Activated CD4-positive, alpha-beta T cell treated with anti-CD3 and anti-CD28 coated beads, Interleukin-2, amount 10 ng/mL, durations not matched to agents 7 days and 5 days (primary cell): ENCODE measurements around the gene AHCYL2. TPM values are rescaled to one million over a fixed set of nuclear protein-coding genes. Genes with fewer than 3 reads are reported as not detected.
A peak's percentile ranks its signal among the peaks of the same experiment; 100 is the strongest.
"Not testable (repeated sequence)": the region's sequence is repeated elsewhere in the genome, so short reads cannot be mapped to it uniquely, and the experiment has no call there.

Source experiments
- CTCF ChIA-PET: fragments of 350-600 bp; sonication (Branson Sonifier 250); formaldehyde crosslinking; loops from one replicate; lab custom pipeline; 2021; ENCODE audit warnings: antibody characterized with exemption; lab: Charles Lee
- POLR2A ChIA-PET: fragments of 350-600 bp; sonication (Branson Sonifier 250); formaldehyde crosslinking; loops from one replicate; lab custom pipeline; 2021; ENCODE audit warnings: antibody characterized with exemption; lab: Charles Lee
- DNase-seq: peaks from one replicate; pipeline ENCODE4 v3.0.0-alpha.2; 2020
- H3K27ac Mint-ChIP-seq: one replicate; pipeline ENCODE4 v1.8.0; 2021; ENCODE audit warnings: mild to moderate bottlenecking, moderate library complexity, mixed read lengths
- H3K27me3 Mint-ChIP-seq: one replicate; pipeline ENCODE4 v1.8.0; 2021; ENCODE audit warnings: mixed read lengths
- H3K36me3 Mint-ChIP-seq: one replicate; pipeline ENCODE4 v1.8.0; 2021; ENCODE audit warnings: low read depth, mixed read lengths
- H3K4me1 Mint-ChIP-seq: one replicate; pipeline ENCODE4 v1.8.0; 2021; ENCODE audit warnings: mixed read lengths
- H3K4me3 Mint-ChIP-seq: one replicate; pipeline ENCODE4 v1.8.0; 2021; ENCODE audit warnings: mild to moderate bottlenecking, moderate library complexity, mixed read lengths
- H3K9me3 Mint-ChIP-seq: one replicate; pipeline ENCODE4 v1.8.0; 2021; ENCODE audit warnings: mixed read lengths
- total RNA-seq, 2 experiments: library from RNA; stranded (reverse); gene quantifications; one replicate each; pipeline ENCODE4 v1.2.3, GENCODE V29; 2021

AHCYL2 gene
- total RNA-seq, 2 experiments from 2014 or later: 9.7 to 11.4 TPM

DNA sequence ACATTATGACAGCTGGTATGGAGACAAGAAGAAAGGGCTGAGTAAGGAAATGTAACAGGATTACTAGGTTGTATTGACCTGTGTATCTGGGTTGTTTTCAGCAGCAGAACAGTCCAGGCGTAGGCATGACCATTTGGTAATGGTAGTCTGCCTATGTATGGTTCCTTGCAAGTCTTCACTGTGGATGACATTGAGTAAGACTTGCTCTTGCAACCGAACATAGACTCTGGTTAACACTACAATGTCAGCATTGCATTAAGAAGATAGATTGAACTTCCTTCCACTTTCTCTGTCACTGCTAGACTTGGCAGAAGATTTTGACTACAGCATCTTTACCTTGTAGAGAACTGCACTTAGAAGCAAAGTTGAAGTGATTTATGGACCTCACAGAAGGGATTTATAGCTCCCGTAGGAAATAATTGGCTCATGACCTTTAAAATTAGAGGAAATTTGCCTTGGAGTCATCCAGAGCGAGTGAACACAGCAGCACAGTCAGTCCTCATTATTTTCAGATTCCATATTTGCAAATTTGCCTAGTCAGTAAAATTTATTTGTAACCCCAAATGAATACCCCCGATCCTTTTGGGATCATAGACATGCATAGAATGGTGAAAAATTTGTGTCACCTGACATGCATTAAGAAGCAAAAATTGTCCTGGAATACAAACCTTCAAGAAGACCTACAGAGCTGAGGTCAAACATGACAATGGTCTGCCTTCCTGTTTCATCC lies 129.8 kb downstream of the AHCYL2 start:
- H3K36me3 Mint-ChIP-seq: no peaks in the 10 kb centered on the region
- H3K27ac Mint-ChIP-seq: no peak overlapping the region
- no peak for DNase-seq
- POLR2A ChIA-PET: no interaction called here
- H3K4me3 Mint-ChIP-seq: no peak overlapping the region
- H3K9me3 Mint-ChIP-seq: no peaks in the 10 kb centered on the region
- peaks cover 5% of the 10 kb centered on the region for H3K4me1 Mint-ChIP-seq
- no peaks in the 10 kb centered on the region for H3K27me3 Mint-ChIP-seq
- CTCF ChIA-PET: interaction anchor here (0.7 to 1.3 kb wide), 2 partner anchors 13 to 19 kb away, joined by 3 to 4 read pairs; no protein-coding TSS in a partner anchor

DNA sequence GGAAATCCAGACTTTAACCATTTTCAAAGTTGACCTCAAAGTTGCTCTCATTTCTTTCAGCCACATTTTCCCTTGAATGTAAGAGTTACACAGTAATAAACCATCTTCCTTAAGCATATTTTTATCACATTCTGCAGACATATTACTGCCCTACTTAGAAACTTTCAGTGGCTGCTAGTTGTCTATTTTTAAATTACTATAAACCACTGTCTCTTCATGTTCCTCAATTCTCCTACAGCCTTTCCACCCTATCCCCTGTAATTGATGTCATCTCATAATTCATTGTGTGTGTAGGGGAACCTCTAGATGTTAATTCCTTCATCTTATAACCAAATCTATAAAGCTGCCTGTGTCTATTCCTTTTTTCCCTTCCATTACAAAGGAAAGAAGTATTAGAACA lies 131.3 kb downstream of the AHCYL2 start:
- peaks cover 5% of the 10 kb centered on the region for H3K4me1 Mint-ChIP-seq
- H3K27me3 Mint-ChIP-seq: no peaks in the 10 kb centered on the region
- no peaks in the 10 kb centered on the region for H3K36me3 Mint-ChIP-seq
- CTCF ChIA-PET: no interaction called here
- no peak overlapping the region for H3K27ac Mint-ChIP-seq
- DNase-seq: no peak
- POLR2A ChIA-PET: interaction anchor here (0.7 kb wide), 1 partner anchor 21 kb away, joined by 3 read pairs; no protein-coding TSS in a partner anchor
- no peaks in the 10 kb centered on the region for H3K9me3 Mint-ChIP-seq
- no peak overlapping the region for H3K4me3 Mint-ChIP-seq

DNA sequence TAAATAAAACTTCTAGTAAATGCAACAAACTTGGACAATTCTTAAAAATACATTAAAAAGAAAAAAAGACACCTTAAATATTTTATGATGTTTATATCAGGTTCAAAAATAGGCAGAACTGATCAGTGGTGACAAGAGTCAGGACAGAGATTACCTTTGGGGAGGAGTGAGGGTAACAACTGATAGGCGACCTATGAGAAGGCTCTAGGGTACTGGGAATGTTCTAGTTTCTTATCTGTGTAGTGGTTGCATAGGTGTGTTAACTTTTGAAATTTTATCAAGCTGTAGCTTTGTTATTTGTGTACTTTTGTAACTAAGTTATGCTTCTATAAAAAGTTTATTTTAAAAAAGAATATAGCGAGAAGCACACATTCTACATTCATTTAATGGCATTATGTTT lies 134.3 kb downstream of the AHCYL2 start:
- H3K9me3 Mint-ChIP-seq: no peaks in the 10 kb centered on the region
- H3K4me1 Mint-ChIP-seq: peaks cover 4% of the 10 kb centered on the region
- H3K27me3 Mint-ChIP-seq: no peaks in the 10 kb centered on the region
- no peaks in the 10 kb centered on the region for H3K36me3 Mint-ChIP-seq
- H3K27ac Mint-ChIP-seq: no peak overlapping the region
- CTCF ChIA-PET: interaction anchor here (0.9 to 1.7 kb wide), 4 partner anchors 9 to 112 kb away, joined by 3 to 6 read pairs (median 4); no protein-coding TSS in a partner anchor
- no peak overlapping the region for H3K4me3 Mint-ChIP-seq
- POLR2A ChIA-PET: no interaction called here
- DNase-seq: no peak

DNA sequence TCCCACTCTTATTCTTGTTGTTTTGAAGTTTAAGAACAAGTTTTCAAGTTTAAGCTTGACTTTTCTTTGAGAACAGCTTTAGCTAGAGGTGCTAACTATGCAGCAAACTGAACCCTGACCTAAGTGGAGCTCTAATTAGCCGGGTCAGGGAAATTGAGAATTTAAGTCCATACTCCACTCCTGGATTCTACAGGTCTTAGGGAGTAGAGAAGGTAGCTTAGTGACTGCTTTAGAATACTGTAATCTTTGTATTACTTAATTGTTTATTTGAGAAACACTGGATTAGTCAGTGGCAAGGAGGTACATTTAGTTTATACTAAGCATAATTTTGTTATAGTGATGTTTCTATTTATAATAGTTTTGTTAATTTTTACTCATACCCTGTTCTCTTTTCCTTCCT lies 134.8 kb downstream of the AHCYL2 start:
- no peaks in the 10 kb centered on the region for H3K36me3 Mint-ChIP-seq
- H3K4me1 Mint-ChIP-seq: peaks cover 4% of the 10 kb centered on the region
- H3K27me3 Mint-ChIP-seq: no peaks in the 10 kb centered on the region
- ChIA-PET CTCF (interaction anchor here (0.5 to 1.7 kb wide), 5 partner anchors 8 to 362 kb away, joined by 3 to 6 read pairs (median 5); no protein-coding TSS in a partner anchor), POLR2A (no interaction called here)
- no peak for DNase-seq
- H3K9me3 Mint-ChIP-seq: no peaks in the 10 kb centered on the region
- no peak overlapping the region for H3K27ac Mint-ChIP-seq
- H3K4me3 Mint-ChIP-seq: no peak overlapping the region

DNA sequence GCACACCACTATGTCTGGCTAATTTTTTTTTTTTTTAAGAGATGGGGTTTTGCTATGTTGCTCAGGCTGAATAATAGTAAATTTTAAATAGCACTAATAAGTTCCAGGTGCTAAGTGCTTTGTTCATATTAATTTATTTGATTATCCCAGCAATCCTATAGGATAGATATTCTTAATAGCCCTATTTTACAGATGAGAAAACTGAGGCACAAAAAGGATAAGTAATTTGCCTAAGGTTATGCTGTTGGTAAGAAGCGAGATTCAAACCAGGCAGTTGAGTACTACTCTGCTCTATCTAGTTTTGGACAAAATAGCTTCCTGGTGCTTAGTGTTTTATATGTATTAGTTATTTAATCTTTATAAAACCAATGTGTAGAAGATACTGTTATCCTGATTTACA lies 136.9 kb downstream of the AHCYL2 start:
- peaks cover 8% of the 10 kb centered on the region for H3K4me1 Mint-ChIP-seq
- ChIA-PET POLR2A (no interaction called here), CTCF (interaction anchor here (1.3 kb wide), 1 partner anchor 110 kb away, joined by 5 read pairs; no protein-coding TSS in a partner anchor)
- H3K36me3 Mint-ChIP-seq: no peaks in the 10 kb centered on the region
- DNase-seq: no peak
- H3K27ac Mint-ChIP-seq: no peak overlapping the region
- no peak overlapping the region for H3K4me3 Mint-ChIP-seq
- no peaks in the 10 kb centered on the region for H3K9me3 Mint-ChIP-seq
- no peaks in the 10 kb centered on the region for H3K27me3 Mint-ChIP-seq

DNA sequence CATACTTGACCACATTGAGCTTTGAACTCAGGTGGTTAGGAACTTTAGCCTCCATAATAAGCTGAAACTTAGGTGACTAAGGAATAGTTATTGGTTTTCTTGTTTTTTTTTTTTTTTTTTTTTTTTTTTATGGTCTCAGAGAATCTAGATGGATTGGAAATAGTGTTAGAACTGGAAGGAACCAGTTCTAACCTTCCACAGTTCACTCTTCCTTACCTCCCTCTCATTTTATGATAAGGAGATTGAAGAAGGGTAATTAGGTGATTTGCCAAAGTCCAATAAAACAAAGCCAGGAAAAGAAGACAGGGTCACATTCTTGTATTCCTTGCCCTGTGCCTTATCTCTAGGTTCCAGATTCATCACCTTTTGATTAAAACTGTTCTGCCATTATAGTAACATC lies 137.7 kb downstream of the AHCYL2 start:
- Mint-ChIP-seq H3K4me1 (peaks cover 13% of the 10 kb centered on the region), H3K27ac (no peak overlapping the region), H3K9me3 (no peaks in the 10 kb centered on the region), H3K4me3 (no peak overlapping the region), H3K36me3 (no peaks in the 10 kb centered on the region), H3K27me3 (no peaks in the 10 kb centered on the region)
- no peak for DNase-seq
- POLR2A ChIA-PET: no interaction called here
- CTCF ChIA-PET: interaction anchor here (1.3 kb wide), 1 partner anchor 109 kb away, joined by 5 read pairs; no protein-coding TSS in a partner anchor

DNA sequence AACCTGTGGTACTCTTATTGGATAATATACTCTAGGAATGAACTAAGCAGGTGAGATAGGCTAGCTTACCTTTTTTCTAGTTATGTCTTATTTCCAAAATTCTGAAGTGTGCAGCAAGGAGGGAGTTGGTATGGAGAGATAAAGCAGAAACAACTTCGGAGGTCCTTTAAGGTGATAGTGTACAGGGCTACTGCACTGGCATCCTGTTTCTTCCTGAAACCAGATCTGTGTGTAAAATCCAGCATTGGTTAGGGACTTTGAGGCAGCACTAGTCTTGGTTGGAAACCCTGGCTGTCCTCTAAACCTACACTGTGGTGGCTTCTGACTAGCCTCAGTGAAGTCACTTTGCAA lies 142.5 kb downstream of the AHCYL2 start:
- no peak for DNase-seq
- POLR2A ChIA-PET: interaction anchor here (0.6 to 1.5 kb wide), 4 partner anchors 9 to 245 kb away, joined by 3 to 8 read pairs (median 4); partner anchors contain the start of gene STRIP2
- peak overlapping the region; percentile 83 for H3K27ac Mint-ChIP-seq
- H3K36me3 Mint-ChIP-seq: no peaks in the 10 kb centered on the region
- peaks cover 35% of the 10 kb centered on the region for H3K4me1 Mint-ChIP-seq
- CTCF ChIA-PET: interaction anchor here (0.7 to 5.8 kb wide), 34 partner anchors 8 to 414 kb away, joined by 3 to 78 read pairs (median 5); partner anchors contain the start of genes AHCYL2 and STRIP2
- H3K4me3 Mint-ChIP-seq: no peak overlapping the region
- no peaks in the 10 kb centered on the region for H3K9me3 Mint-ChIP-seq
- no peaks in the 10 kb centered on the region for H3K27me3 Mint-ChIP-seq

DNA sequence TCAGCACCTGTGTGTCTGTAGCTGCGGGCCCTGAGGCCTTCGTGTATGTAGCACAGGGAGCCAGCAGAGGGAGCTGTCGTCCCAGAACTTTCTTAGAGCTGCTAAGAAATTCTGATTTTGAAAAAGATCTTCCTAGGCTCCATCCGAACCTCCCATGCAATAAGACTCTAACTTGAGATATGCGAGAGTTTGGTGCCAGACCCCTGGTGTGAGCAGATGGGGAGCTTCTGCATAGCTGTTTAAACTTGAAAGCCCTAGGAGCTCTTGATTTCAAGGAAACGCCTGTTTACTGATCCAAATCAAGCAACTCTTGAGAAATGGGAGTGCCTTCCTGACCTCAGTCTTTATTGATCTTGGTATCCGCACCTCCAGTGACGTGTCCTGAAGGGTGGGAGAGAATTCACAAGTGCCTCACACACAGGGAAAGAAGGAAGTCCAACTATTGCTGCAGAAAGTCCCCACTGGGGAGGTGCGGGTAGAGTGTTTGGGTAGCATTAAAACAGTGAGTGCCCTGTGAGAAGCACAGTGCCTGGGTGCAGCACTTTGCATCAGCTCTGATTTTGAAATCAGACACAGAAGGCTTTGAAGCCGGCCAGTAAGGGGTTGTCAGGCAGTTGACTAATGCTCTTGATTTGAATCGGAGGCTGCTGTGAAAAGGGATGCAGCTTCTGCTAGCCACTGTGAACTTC lies 143.0 kb downstream of the AHCYL2 start:
- Mint-ChIP-seq H3K36me3 (no peaks in the 10 kb centered on the region), H3K27ac (peak overlapping the region; percentile 83)

DNA sequence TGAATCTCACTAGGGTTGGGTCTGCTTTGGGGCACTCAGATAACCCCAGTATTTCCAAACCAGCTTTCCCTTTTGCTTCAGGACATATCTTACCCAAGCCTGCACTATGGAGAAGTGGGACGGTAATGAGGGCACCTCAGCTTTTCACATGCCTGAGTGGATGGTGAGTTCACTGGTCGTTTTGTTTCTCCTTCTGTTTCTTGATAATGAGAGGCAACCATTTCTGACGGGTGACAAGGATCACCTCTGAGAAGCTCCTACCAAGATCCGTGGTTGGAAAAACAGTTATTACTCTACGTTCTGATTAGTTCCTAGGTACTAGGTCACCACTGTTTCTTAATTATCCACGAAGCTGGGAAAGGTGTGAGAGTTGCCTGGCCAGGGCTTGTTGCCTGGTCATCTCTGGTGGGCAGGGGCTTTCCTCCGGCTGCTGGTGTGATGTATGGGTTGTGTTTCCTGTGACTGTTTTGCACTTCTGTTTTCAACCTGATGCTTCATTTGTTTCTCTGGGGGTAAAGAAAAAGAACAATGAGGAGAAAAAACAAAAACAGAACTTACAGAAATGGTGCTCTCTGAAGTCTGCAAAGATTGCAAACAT lies 143.7 kb downstream of the AHCYL2 start:
- Mint-ChIP-seq H3K36me3 (no peaks in the 10 kb centered on the region), H3K27me3 (no peaks in the 10 kb centered on the region), H3K4me1 (peaks cover 39% of the 10 kb centered on the region), H3K9me3 (no peaks in the 10 kb centered on the region), H3K4me3 (peak overlapping the region; percentile 62), H3K27ac (peak overlapping the region; percentile 83)
- no peak for DNase-seq
- CTCF ChIA-PET: interaction anchor here (0.7 to 5.8 kb wide), 31 partner anchors 9 to 462 kb away, joined by 3 to 78 read pairs (median 5); partner anchors contain the start of gene STRIP2
- POLR2A ChIA-PET: interaction anchor here (0.6 to 1.5 kb wide), 3 partner anchors 66 to 1689 kb away, joined by 3 to 8 read pairs (median 4); partner anchors contain the start of gene STRIP2

More for the DNA sequence above, 143.0 kb downstream of the AHCYL2 start:
- Mint-ChIP-seq H3K4me1 (peaks cover 37% of the 10 kb centered on the region), H3K27me3 (no peaks in the 10 kb centered on the region), H3K9me3 (no peaks in the 10 kb centered on the region), H3K4me3 (peak overlapping the region; percentile 62)
- DNase-seq: peak; percentile 82
- ChIA-PET POLR2A (interaction anchor here (0.6 to 1.5 kb wide), 5 partner anchors 9 to 1690 kb away, joined by 3 to 8 read pairs (median 4); partner anchors contain the start of gene STRIP2), CTCF (interaction anchor here (0.7 to 5.8 kb wide), 37 partner anchors 9 to 462 kb away, joined by 3 to 78 read pairs (median 5); partner anchors contain the start of gene STRIP2)

DNA sequence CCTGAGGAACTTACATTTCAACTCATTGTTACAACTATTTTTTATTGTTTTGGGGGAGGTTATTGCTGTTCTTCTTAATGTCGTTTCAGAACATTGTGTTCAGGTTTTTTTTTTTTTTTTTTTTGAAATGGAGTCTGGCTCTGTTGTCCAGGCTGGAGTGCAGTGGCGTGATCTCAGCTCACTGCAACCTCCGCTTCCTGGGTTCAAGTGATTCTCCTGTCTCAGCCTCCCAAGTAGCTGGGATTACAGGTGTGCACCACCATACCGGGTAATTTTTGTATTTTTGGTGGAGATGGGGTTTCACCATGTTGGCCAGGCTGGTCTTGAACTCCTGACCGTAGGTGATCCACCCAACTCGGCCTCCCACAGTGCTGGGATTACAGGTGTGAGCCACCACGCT lies 144.6 kb downstream of the AHCYL2 start:
- DNase-seq, H3K27me3 Mint-ChIP-seq, H3K36me3 Mint-ChIP-seq, H3K27ac Mint-ChIP-seq, H3K9me3 Mint-ChIP-seq, H3K4me3 Mint-ChIP-seq, POLR2A ChIA-PET: not testable (repeated sequence)
- CTCF ChIA-PET: interaction anchor here (1.2 to 5.8 kb wide), 4 partner anchors 9 to 103 kb away, joined by 3 to 78 read pairs (median 16); no protein-coding TSS in a partner anchor
- peaks cover 43% of the 10 kb centered on the region for H3K4me1 Mint-ChIP-seq

DNA sequence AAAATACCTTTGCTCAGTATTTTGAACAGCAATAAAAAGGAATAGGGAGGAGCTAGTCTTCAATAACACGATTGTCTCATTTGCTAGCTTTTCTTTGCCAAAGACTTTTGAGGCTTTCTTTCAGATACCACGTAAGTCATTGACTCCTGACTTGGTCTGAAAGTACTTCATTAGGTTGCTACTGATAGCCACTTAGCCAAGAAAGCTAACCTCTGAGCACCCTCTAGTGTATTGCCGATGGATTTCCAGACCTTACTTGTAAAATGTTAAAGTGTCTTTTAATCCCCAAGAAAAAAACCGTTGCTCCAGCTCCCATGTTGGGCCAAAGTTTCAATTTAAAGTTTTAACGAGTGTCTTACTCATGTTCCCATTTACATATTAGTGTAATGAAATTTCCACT lies 146.0 kb downstream of the AHCYL2 start:
- Mint-ChIP-seq H3K4me3 (no peak overlapping the region), H3K27ac (no peak overlapping the region), H3K36me3 (no peaks in the 10 kb centered on the region), H3K9me3 (no peaks in the 10 kb centered on the region), H3K27me3 (no peaks in the 10 kb centered on the region), H3K4me1 (peaks cover 45% of the 10 kb centered on the region)
- CTCF ChIA-PET: interaction anchor here (0.6 to 5.8 kb wide), 9 partner anchors 8 to 452 kb away, joined by 3 to 78 read pairs (median 3); no protein-coding TSS in a partner anchor
- no peak for DNase-seq
- POLR2A ChIA-PET: no interaction called here

DNA sequence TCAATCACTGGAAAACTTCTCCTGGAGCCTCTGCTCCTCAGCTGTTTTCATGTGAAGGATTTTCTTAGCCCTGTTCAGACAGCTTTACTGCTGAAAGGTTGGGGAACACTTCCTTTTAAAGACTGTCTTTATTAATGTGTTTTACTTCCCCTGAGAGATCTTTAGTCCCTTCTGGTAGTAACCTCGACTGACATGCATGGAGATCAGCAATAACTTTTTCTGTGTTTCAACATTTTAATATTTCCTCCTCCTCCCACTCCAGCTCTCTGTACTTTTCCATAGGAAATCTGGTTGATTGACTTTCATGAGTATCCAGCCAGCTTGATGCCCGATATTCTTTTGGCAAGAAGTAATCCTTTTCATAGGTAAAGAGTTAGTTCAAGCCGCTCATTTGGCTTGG lies 146.7 kb downstream of the AHCYL2 start:
- ChIA-PET CTCF (interaction anchor here (1.2 to 5.8 kb wide), 4 partner anchors 7 to 102 kb away, joined by 3 to 78 read pairs (median 4); no protein-coding TSS in a partner anchor), POLR2A (no interaction called here)
- no peak overlapping the region for H3K4me3 Mint-ChIP-seq
- no peaks in the 10 kb centered on the region for H3K36me3 Mint-ChIP-seq
- peaks cover 44% of the 10 kb centered on the region for H3K4me1 Mint-ChIP-seq
- no peak overlapping the region for H3K27ac Mint-ChIP-seq
- no peaks in the 10 kb centered on the region for H3K27me3 Mint-ChIP-seq
- H3K9me3 Mint-ChIP-seq: no peaks in the 10 kb centered on the region
- DNase-seq: no peak
